ENCODE measurements around the gene TDRD10. TPM values are rescaled to one million over a fixed set of nuclear protein-coding genes. Genes with fewer than 3 reads are reported as not detected.

The TDRD10 gene
- total and polyA plus RNA-seq, 2 of the 4 experiments (the other 2 are of a cell fraction), result not detected

DNA sequence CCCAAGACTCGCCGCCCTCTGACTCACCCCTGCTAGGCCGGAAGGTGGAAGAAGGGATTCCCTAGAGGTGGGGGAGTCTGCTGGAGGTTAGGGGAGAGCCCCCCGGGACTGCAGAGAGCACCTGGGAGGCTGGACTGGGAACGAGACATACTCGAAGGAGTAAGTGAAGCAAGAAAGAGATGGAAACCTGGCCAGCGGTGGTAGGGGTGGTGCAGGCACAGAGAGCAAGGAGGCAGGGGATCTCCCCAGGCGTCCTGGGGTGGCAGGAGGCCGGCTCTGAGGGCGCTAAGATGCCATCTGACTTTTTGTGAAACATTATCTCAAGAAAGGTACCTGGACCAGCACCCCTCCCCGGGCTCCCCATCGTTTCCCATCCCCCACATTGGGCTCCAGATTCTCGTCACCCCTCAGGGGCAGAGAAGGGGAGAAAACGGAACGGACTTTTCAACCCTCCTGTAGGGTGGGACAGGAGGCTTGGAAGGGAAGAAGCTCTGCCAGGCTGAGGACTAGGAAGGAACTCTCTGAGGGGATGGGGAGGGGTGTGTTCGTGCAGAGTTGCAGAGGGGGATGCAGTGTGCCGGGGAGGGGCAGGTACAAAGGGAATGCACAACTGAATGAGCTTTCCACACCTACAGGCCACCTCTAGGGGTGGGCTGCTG, 66.3 kb downstream of the TDRD10 start:
- in situ Hi-C loops (cut with MboI; ENCODE audit: low sequenced_read_pairs), result loop anchor here (5.0 kb wide), 1 partner anchor 314 kb away; no protein-coding TSS in a partner anchor
- Histone ChIP-seq H3K36me3 (ENCODE audit: control insufficient read depth, insufficient read depth, low read length) (no peaks in the 10 kb centered on the region), H2AK9ac (replicated peaks; ENCODE audit: low read depth, low read length, poor library complexity) (peak overlapping the region; percentile 60), H4K20me1 (ENCODE audit: insufficient read depth, low read length) (peaks cover 4% of the 10 kb centered on the region; the same call in 1 of the 2 replicates), H4K91ac (ENCODE audit: insufficient read depth, low read depth, low read length) (no peak overlapping the region), H2BK5ac (ENCODE audit: low read depth, low read length, poor library complexity, severe bottlenecking) (no peak overlapping the region), H3K18ac (ENCODE audit: low read depth, low read length) (no peak overlapping the region), H3K9ac (ENCODE audit: low read depth, low read length) (no peak overlapping the region), H2BK20ac (ENCODE audit: low read depth, low read length) (no peak overlapping the region), H3K9me3 (ENCODE audit: control insufficient read depth, insufficient read depth, low read length) (no peaks in the 10 kb centered on the region), H2AFZ (replicated peaks; ENCODE audit: low read length, poor library complexity) (peak overlapping the region; percentile 16), H3K27ac (ENCODE audit: insufficient read depth, low read length) (no peak overlapping the region), H4K8ac (ENCODE audit: low read depth in 2 of 2, low read length in 2 of 2) (no peak overlapping the region), H2BK120ac (ENCODE audit: low read depth, low read length) (no peak overlapping the region), H3K4ac (ENCODE audit: low read depth, low read length) (no peak overlapping the region), H3K9me1 (ENCODE audit: insufficient read depth, low read length) (no peaks in the 10 kb centered on the region), H3K56ac (ENCODE audit: extremely low read depth, insufficient read depth, low read length) (no peak overlapping the region), H3K4me3 (ENCODE audit: insufficient read depth, low read depth, low read length) (no peak overlapping the region), H4K5ac (ENCODE audit: low read depth, low read length) (no peak overlapping the region), H3K4me1 (ENCODE audit: control insufficient read depth, insufficient read depth, low read length) (no peaks in the 10 kb centered on the region), H3K14ac (replicated peaks; ENCODE audit: low read depth, low read length) (no peak overlapping the region), H3K23ac (ENCODE audit: low read depth, low read length) (no peak overlapping the region; the same call in 1 of the 2 replicates), H3K4me2 (ENCODE audit: low read depth, low read length) (peak overlapping the region; percentile 34; the same call in 1 of the 2 replicates), H2AK5ac (ENCODE audit: low read depth, low read length) (no peak overlapping the region), H3K27me3 (ENCODE audit: control insufficient read depth, insufficient read depth, low read length) (peaks cover 48% of the 10 kb centered on the region), H3K79me1 (ENCODE audit: low read depth in 1 of 2, low read length in 2 of 2) (no peaks in the 10 kb centered on the region), H2BK15ac (ENCODE audit: low read depth, low read length) (no peak overlapping the region)
- WGBS, 2 experiments (ENCODE audit: extremely low coverage in 2 of 2, insufficient read length in 1 of 2), result 20% methylated on average over 1 of the region's 17 CpGs; no CpG with 5 or more reads in 1 of the 2 experiments
- intact Hi-C loops (cut with micrococcal nuclease), result no loop called here
- ChIA-PET CTCF (interaction anchor here (1.6 kb wide), 1 partner anchor 9 kb away, joined by 5 read pairs; no protein-coding TSS in a partner anchor), POLR2A (ENCODE audit: unreplicated experiment) (interaction anchor here (0.5 kb wide), 1 partner anchor 56 kb away, joined by 3 read pairs; no protein-coding TSS in a partner anchor)
- dilution Hi-C loops (cut with HindIII; ENCODE audit: low sequenced_read_pairs, unreplicated experiment), result no loop called here
- ATAC-seq (ENCODE audit: low read depth) (peak; percentile 28; the same call in 1 of the 2 replicates), DNase-seq (no peak)
- no TSS peak for BruUV-seq (replicated peaks)
- TF ChIP-seq, protein P1, sequence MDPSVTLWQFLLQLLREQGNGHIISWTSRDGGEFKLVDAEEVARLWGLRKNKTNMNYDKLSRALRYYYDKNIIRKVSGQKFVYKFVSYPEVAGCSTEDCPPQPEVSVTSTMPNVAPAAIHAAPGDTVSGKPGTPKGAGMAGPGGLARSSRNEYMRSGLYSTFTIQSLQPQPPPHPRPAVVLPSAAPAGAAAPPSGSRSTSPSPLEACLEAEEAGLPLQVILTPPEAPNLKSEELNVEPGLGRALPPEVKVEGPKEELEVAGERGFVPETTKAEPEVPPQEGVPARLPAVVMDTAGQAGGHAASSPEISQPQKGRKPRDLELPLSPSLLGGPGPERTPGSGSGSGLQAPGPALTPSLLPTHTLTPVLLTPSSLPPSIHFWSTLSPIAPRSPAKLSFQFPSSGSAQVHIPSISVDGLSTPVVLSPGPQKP (IDR thresholded peaks at IDR 0.05; ENCODE audit: borderline replicate concordance, low read depth, low read length), result no peak
- no peak for TF ChIP-seq RCOR1 (IDR thresholded peaks at IDR 0.05; ENCODE audit: insufficient replicate concordance, low read length)
- no peak for TF ChIP-seq MXI1 (IDR thresholded peaks at IDR 0.05; ENCODE audit: borderline replicate concordance, low read depth, low read length)
- TF ChIP-seq FOS (IDR thresholded peaks at IDR 0.05; ENCODE audit: low read depth, low read length), result no peak
- no peak for TF ChIP-seq MAZ (IDR thresholded peaks at IDR 0.05; ENCODE audit: borderline replicate concordance, low read depth, low read length)
- no peak for TF ChIP-seq BHLHE40 (IDR thresholded peaks at IDR 0.05; ENCODE audit: low read depth, low read length)
- TF ChIP-seq, protein P2, sequence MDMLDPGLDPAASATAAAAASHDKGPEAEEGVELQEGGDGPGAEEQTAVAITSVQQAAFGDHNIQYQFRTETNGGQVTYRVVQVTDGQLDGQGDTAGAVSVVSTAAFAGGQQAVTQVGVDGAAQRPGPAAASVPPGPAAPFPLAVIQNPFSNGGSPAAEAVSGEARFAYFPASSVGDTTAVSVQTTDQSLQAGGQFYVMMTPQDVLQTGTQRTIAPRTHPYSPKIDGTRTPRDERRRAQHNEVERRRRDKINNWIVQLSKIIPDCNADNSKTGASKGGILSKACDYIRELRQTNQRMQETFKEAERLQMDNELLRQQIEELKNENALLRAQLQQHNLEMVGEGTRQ (IDR thresholded peaks at IDR 0.05; ENCODE audit: low read depth, low read length), result no peak
- TF ChIP-seq NFE2L2 (IDR thresholded peaks at IDR 0.05; ENCODE audit: low read depth, low read length), result no peak
- TF ChIP-seq RAD21 (IDR thresholded peaks at IDR 0.05; ENCODE audit: low read length), result no peak
- TF ChIP-seq POLR2A (IDR thresholded peaks at IDR 0.05; ENCODE audit: low read depth, low read length), result no peak
- no peak for TF ChIP-seq SMC3 (IDR thresholded peaks at IDR 0.05; ENCODE audit: low read depth, low read length)
- no peak for TF ChIP-seq RFX5 (IDR thresholded peaks at IDR 0.05; ENCODE audit: low read depth, low read length)
- TF ChIP-seq CHD1 (IDR thresholded peaks at IDR 0.05; ENCODE audit: low read depth, low read length), result no peak
- no peak for TF ChIP-seq MAFK (IDR thresholded peaks at IDR 0.05; ENCODE audit: low read depth, low read length)

All from IMR-90 (cell line).